ENCODE measurements around the gene PHF20. TPM values are rescaled to one million over a fixed set of nuclear protein-coding genes. Genes with fewer than 3 reads are reported as not detected.
A peak's percentile ranks its signal among the peaks of the same experiment; 100 is the strongest.

The PHF20 gene
- total and polyA plus RNA-seq, 2 donors (not counting 3 experiments of a cell fraction or from before 2014, with no cell fraction given) = 25.0 to 45.8 TPM

- H3K27me3 ChIP-seq (ENCODE audit: control insufficient read depth in 2 of 2, insufficient read depth in 2 of 2, low read length in 2 of 2) = no peaks in the 10 kb centered on the region
- no peaks in the 10 kb centered on the region for H3K9me1 ChIP-seq (replicated peaks; ENCODE audit: control insufficient read depth, extremely low read depth, insufficient read depth, low read length)
- H3K4me2 ChIP-seq (ENCODE audit: insufficient read depth, low read length) = peak overlapping the region; percentile 55
- FAIRE-seq (no peak), DNase-seq (ENCODE audit: low read depth, low spot score) (no peak)
- no peak overlapping the region for H3K4me3 ChIP-seq (replicated peaks in 1 of 3; ENCODE audit: insufficient read depth in 1 of 3, low read depth in 1 of 3, low read length in 3 of 3)
- H4K20me1 ChIP-seq (replicated peaks; ENCODE audit: control insufficient read depth, extremely low read depth, insufficient read depth, low read length) = no peaks in the 10 kb centered on the region
- ChIA-PET CTCF (interaction anchor here (0.8 to 3.0 kb wide), 5 partner anchors 28 to 183 kb away, joined by 3 to 16 read pairs (median 3); partner anchors contain the start of genes RBM39 and SCAND1), POLR2A (interaction anchor here (0.8 to 2.5 kb wide), 4 partner anchors 9 to 183 kb away, joined by 3 to 26 read pairs (median 3); partner anchors contain the start of genes RBM39 and SCAND1)
- H2AFZ ChIP-seq (ENCODE audit: low read depth, low read length) = peak overlapping the region; percentile 90
- H3K36me3 ChIP-seq (ENCODE audit: control insufficient read depth in 2 of 2, extremely low read depth in 1 of 2, insufficient read depth in 2 of 2, low read length in 2 of 2) = peaks cover 0 to 2% of the 10 kb centered on the region in 2 experiments
- H3K4me1 ChIP-seq (ENCODE audit: control insufficient read depth, extremely low read depth, insufficient read depth, low read length) = peaks cover 43% of the 10 kb centered on the region
- TF ChIP-seq MAX (IDR thresholded peaks at IDR 0.05; ENCODE audit: insufficient read depth, insufficient read length) (no peak), CTCF (IDR thresholded peaks at IDR 0.05; ENCODE audit: extremely low read depth in 1 of 2, insufficient read depth in 1 of 2, low read depth in 1 of 2, low read length in 2 of 2) (no peak), GATA2 (IDR thresholded peaks at IDR 0.05; ENCODE audit: insufficient read depth, insufficient read length, low read depth, low read length) (no peak), POLR2AphosphoS5 (IDR thresholded peaks at IDR 0.05; ENCODE audit: insufficient read depth, low read depth, low read length) (no peak)
- H3K27ac ChIP-seq (ENCODE audit: insufficient read depth, low read depth, low read length) = peak overlapping the region; percentile 87
- H3K9me3 ChIP-seq (replicated peaks; ENCODE audit: control insufficient read depth, insufficient read depth, low read length) = no peaks in the 10 kb centered on the region
- intact Hi-C loops (cut with micrococcal nuclease) (loop anchor here (5.0 kb wide), 1 partner anchor 39 kb away; no protein-coding TSS in a partner anchor), dilution Hi-C loops (cut with MboI; ENCODE audit: extremely low pct_ligation_motif_present, low sequenced_read_pairs) (no loop called here)
- peaks cover 39% of the 10 kb centered on the region for H3K79me2 ChIP-seq (ENCODE audit: control insufficient read depth, insufficient read depth, low read length)
- H3K9ac ChIP-seq (replicated peaks; ENCODE audit: extremely low read depth, insufficient read depth, low read length) = no peak overlapping the region
- TSS peak; percentile 72 for BruUV-seq (replicated peaks)
Observed at GRCh38 chr20:35771367-35771688, 487 bp upstream of the PHF20 start.
